KMS-11 (cell line): Measurements from ENCODE around the gene ZNF8.
A peak's percentile ranks its signal among the peaks of the same experiment; 100 is the strongest.

ENCODE experiments used
- H2AFZ ChIP-seq: fragments of 200-600 bp; sonication (generic); 2 replicates; pipeline ENCODE4 v1.6.1; 2016; ENCODE audit warnings: antibody characterized with exemption, mixed run types, low read depth
- H3K27ac ChIP-seq: fragments of 200-600 bp; sonication (generic); 2 replicates; pipeline ENCODE4 v1.6.1; 2016; ENCODE audit warnings: mild to moderate bottlenecking, mixed run types
- H3K27me3 ChIP-seq: fragments of 200-600 bp; sonication (generic); 2 replicates; pipeline ENCODE4 v1.6.1; 2017; ENCODE audit warnings: mild to moderate bottlenecking, low read depth, mixed run types, moderate library complexity; ENCODE audit not compliant: insufficient read depth
- H3K36me3 ChIP-seq: fragments of 200-600 bp; sonication (generic); 2 replicates; pipeline ENCODE4 v1.6.1; 2017; ENCODE audit warnings: mild to moderate bottlenecking, mixed run types; ENCODE audit not compliant: insufficient read depth
- H3K4me1 ChIP-seq: fragments of 200-600 bp; sonication (generic); 2 replicates; pipeline ENCODE4 v1.6.1; 2016; ENCODE audit warnings: mild to moderate bottlenecking, low read depth, mixed run types; ENCODE audit not compliant: poor library complexity, severe bottlenecking
- H3K4me2 ChIP-seq: fragments of 200-600 bp; sonication (generic); 2 replicates; pipeline ENCODE4 v1.7.0; 2016; ENCODE audit warnings: mild to moderate bottlenecking, mixed run types
- H3K4me3 ChIP-seq: fragments of 200-600 bp; sonication (generic); IDR thresholded peaks from 2 replicates; pipeline ENCODE4 v1.6.1; 2017; ENCODE audit warnings: low read depth, low read length, mixed read lengths; ENCODE audit not compliant: insufficient read depth
- H3K79me2 ChIP-seq: fragments of 200-600 bp; sonication (generic); 2 replicates; pipeline ENCODE4 v1.6.1; 2016; ENCODE audit warnings: low read depth, mixed run types; ENCODE audit not compliant: insufficient read depth
- H3K9ac ChIP-seq: fragments of 200-600 bp; sonication (generic); 2 replicates; pipeline ENCODE4 v1.6.1; 2016; ENCODE audit warnings: mild to moderate bottlenecking, mixed run types
- H4K20me1 ChIP-seq: fragments of 200-600 bp; sonication (generic); 2 replicates; pipeline ENCODE4 v1.6.1; 2016; ENCODE audit warnings: mild to moderate bottlenecking, mixed run types; ENCODE audit not compliant: insufficient read depth
- CTCF ChIP-seq: fragments of 200-600 bp; sonication (generic); conservative IDR thresholded peaks from 2 replicates; pipeline ENCODE4 v1.6.1; 2017; ENCODE audit warnings: low read depth, mild to moderate bottlenecking, antibody characterized with exemption, low read length, moderate library complexity, mixed read lengths

The ZNF8 gene

DNA sequence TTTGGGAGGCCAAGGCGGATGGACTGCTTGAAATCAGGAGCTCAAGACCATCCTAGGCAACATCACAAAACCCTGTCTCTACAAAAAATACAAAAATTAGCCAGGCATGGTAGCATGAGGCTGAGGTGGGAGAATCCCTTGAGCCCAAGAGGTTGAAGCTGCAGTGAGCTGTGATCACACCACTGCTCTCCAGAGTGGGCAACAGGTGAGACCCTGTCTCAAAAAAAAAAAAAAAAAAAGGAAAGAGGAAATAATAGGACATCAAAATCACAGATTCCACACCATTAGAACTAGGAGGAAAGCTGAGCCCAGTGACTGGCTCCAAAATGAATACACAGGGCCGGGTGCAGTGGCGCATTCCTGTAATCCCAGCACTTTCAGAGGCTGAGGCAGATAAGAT, 3.2 kb upstream of the ZNF8 start:
- no peaks in the 10 kb centered on the region for H4K20me1 ChIP-seq
- no peaks in the 10 kb centered on the region for H3K36me3 ChIP-seq
- no peak overlapping the region for H3K27ac ChIP-seq
- peaks cover 15% of the 10 kb centered on the region for H3K79me2 ChIP-seq
- H3K4me1 ChIP-seq = peaks cover 6% of the 10 kb centered on the region
- no peak overlapping the region for H3K4me3 ChIP-seq
- TF ChIP-seq CTCF = no peak
- no peaks in the 10 kb centered on the region for H3K27me3 ChIP-seq
- no peak overlapping the region for H2AFZ ChIP-seq
- H3K4me2 ChIP-seq = no peak overlapping the region
- H3K9ac ChIP-seq = no peak overlapping the region

DNA sequence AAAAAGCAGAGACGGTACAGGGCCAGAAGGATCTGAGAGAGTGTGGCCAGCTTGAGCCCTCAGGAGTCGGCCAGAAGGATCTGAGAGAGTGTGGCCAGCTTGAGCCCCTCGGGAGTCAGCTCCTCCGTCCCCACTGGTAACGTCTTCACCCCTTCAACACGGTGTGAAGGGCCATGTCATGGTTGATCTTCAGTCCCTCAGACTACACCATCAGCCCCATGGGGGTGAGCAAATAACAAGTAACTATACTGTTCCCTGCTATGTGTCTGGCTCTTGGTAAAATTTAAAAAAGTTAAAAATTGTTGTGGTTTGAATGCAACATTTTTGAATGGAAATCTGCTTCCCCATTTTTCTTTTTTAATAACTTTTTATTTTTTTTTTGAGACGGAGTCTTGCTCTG, 1.6 kb upstream of the ZNF8 start:
- Histone ChIP-seq H3K27ac (no peak overlapping the region), H3K9ac (no peak overlapping the region), H3K27me3 (no peaks in the 10 kb centered on the region), H3K36me3 (no peaks in the 10 kb centered on the region), H3K4me2 (no peak overlapping the region), H3K4me3 (no peak overlapping the region), H3K4me1 (peaks cover 6% of the 10 kb centered on the region), H4K20me1 (no peaks in the 10 kb centered on the region), H2AFZ (no peak overlapping the region), H3K79me2 (peaks cover 15% of the 10 kb centered on the region)
- TF ChIP-seq CTCF = no peak

GRCh38 chr19:58277748-58278540, 811 bp upstream of the ZNF8 start:
- no peaks in the 10 kb centered on the region for H3K36me3 ChIP-seq
- H3K79me2 ChIP-seq = peaks cover 15% of the 10 kb centered on the region
- H3K9ac ChIP-seq = peak overlapping the region; percentile 18; the same call in 1 of the 2 replicates
- peak overlapping the region; percentile 83 for H2AFZ ChIP-seq
- peak overlapping the region; percentile 55; the same call in 1 of the 2 replicates for H3K4me2 ChIP-seq
- H3K27me3 ChIP-seq = no peaks in the 10 kb centered on the region
- peaks cover 6% of the 10 kb centered on the region for H3K4me1 ChIP-seq
- no peak for TF ChIP-seq CTCF
- H3K27ac ChIP-seq = peak overlapping the region; percentile 57
- no peak overlapping the region for H3K4me3 ChIP-seq
- no peaks in the 10 kb centered on the region for H4K20me1 ChIP-seq

- peak overlapping the region; percentile 47 for H3K27ac ChIP-seq
- H3K79me2 ChIP-seq = peaks cover 15% of the 10 kb centered on the region
- H2AFZ ChIP-seq = peak overlapping the region; percentile 83
- H3K4me2 ChIP-seq = peak overlapping the region; percentile 84
- H3K27me3 ChIP-seq = no peaks in the 10 kb centered on the region
- no peaks in the 10 kb centered on the region for H4K20me1 ChIP-seq
- H3K4me3 ChIP-seq = no peak overlapping the region
- no peak for TF ChIP-seq CTCF
- peaks cover 6% of the 10 kb centered on the region for H3K4me1 ChIP-seq
- peak overlapping the region; percentile 71 for H3K9ac ChIP-seq
- no peaks in the 10 kb centered on the region for H3K36me3 ChIP-seq
Observed at GRCh38 chr19:58279042-58279924, 528 bp downstream of the ZNF8 start.
